Trophoblast cell (in vitro differentiated cells and primary cell): ENCODE data around the gene RAB11FIP5.

Experiments
- DNase-seq, 2 donors: peaks; one replicate each; pipeline ENCODE4 v3.0.0-alpha.2; 2016
- H2AFZ ChIP-seq: 2 replicates; pipeline ENCODE4 v1.6.1; 2013; ENCODE audit warnings: low read length, moderate library complexity, mild to moderate bottlenecking; ENCODE audit not compliant: insufficient read depth, poor library complexity
- H2AK5ac ChIP-seq: 2 replicates; pipeline ENCODE4 v1.6.1; 2013; ENCODE audit warnings: mild to moderate bottlenecking, low read length
- H2BK120ac ChIP-seq: 2 replicates; pipeline ENCODE4 v1.6.1; 2013; ENCODE audit warnings: low read length, mild to moderate bottlenecking, moderate library complexity; ENCODE audit not compliant: insufficient read depth, poor library complexity
- H2BK12ac ChIP-seq: 2 replicates; pipeline ENCODE4 v1.6.1; 2013; ENCODE audit warnings: mild to moderate bottlenecking, low read length, moderate library complexity
- H2BK5ac ChIP-seq: 2 replicates; pipeline ENCODE4 v1.6.1; 2013; ENCODE audit warnings: low read length, low read depth, moderate library complexity, mild to moderate bottlenecking; ENCODE audit not compliant: poor library complexity
- H3K14ac ChIP-seq: 2 replicates; pipeline ENCODE4 v1.6.1; 2013; ENCODE audit warnings: mild to moderate bottlenecking, low read length
- H3K18ac ChIP-seq: 2 replicates; pipeline ENCODE4 v1.6.1; 2013; ENCODE audit warnings: mild to moderate bottlenecking, low read length
- H3K23ac ChIP-seq: 2 replicates; pipeline ENCODE4 v1.6.1; 2013; ENCODE audit warnings: low read length
- H3K27ac ChIP-seq: 2 replicates; pipeline ENCODE4 v1.5.1; 2013; ENCODE audit warnings: low read depth, mild to moderate bottlenecking, inconsistent platforms, low read length, moderate library complexity
- H3K27me3 ChIP-seq: 2 replicates; pipeline ENCODE4 v1.6.1; 2013; ENCODE audit warnings: inconsistent platforms, mild to moderate bottlenecking, low read length, moderate library complexity; ENCODE audit not compliant: insufficient read depth
- H3K36me3 ChIP-seq, 2 experiments: 1 replicate in 1 of 2; 2 replicates in 1 of 2; pipeline ENCODE4 v1.6.1; 2013; ENCODE audit warnings: low read length in 2 of 2, mild to moderate bottlenecking in 2 of 2, moderate library complexity in 1 of 2; ENCODE audit not compliant: insufficient read depth in 2 of 2, control insufficient read depth in 1 of 2
- H3K4ac ChIP-seq: 2 replicates; pipeline ENCODE4 v1.6.1; 2013; ENCODE audit warnings: low read depth, mild to moderate bottlenecking, low read length, moderate library complexity
- H3K4me1 ChIP-seq, 2 experiments: 1 replicate in 1 of 2; 2 replicates in 1 of 2; pipeline ENCODE4 v1.6.1; 2013; ENCODE audit warnings: low read length in 2 of 2, mild to moderate bottlenecking in 2 of 2, moderate library complexity in 1 of 2; ENCODE audit not compliant: insufficient read depth in 2 of 2, control insufficient read depth in 1 of 2
- H3K4me2 ChIP-seq: 2 replicates; pipeline ENCODE4 v1.6.1; 2013; ENCODE audit warnings: inconsistent platforms, mild to moderate bottlenecking, low read length, moderate library complexity
- H3K4me3 ChIP-seq: 2 replicates; pipeline ENCODE4 v1.5.1; 2013; ENCODE audit warnings: mild to moderate bottlenecking, low read depth, low read length, inconsistent platforms
- H3K79me1 ChIP-seq: one replicate; pipeline ENCODE4 v1.6.1; 2013; ENCODE audit warnings: low read length
- H3K79me2 ChIP-seq: 2 replicates; pipeline ENCODE4 v1.6.1; 2013; ENCODE audit warnings: low read length, mild to moderate bottlenecking; ENCODE audit not compliant: control insufficient read depth, insufficient read depth, poor library complexity
- H3K9ac ChIP-seq: 2 replicates; pipeline ENCODE4 v1.6.1; 2013; ENCODE audit warnings: mild to moderate bottlenecking, low read length
- H3K9me3 ChIP-seq: 2 replicates; pipeline ENCODE4 v1.6.1; 2013; ENCODE audit warnings: low read depth, mild to moderate bottlenecking, control low read depth, inconsistent platforms, low read length; ENCODE audit not compliant: insufficient read depth
- H4K12ac ChIP-seq: 2 replicates; pipeline ENCODE4 v1.6.1; 2013; ENCODE audit warnings: low read depth, mild to moderate bottlenecking, low read length, moderate library complexity
- H4K8ac ChIP-seq: 2 replicates; pipeline ENCODE4 v1.6.1; 2013; ENCODE audit warnings: low read depth, mild to moderate bottlenecking, low read length, moderate library complexity
- H4K91ac ChIP-seq: one replicate; pipeline ENCODE4 v1.6.1; 2013; ENCODE audit warnings: low read depth, mild to moderate bottlenecking, low read length, moderate library complexity
- WGBS: extraction: QIAGEN DNeasy Blood & Tissue Kit; methylation state at CpG from one replicate; pipeline ENCODE4 v1.1.7; 2013; ENCODE audit warnings: missing lambda C conversion rate; ENCODE audit not compliant: insufficient read length, insufficient coverage; ENCODE audit errors: extremely low coverage; 5-methylcytosine and 5-hydroxymethylcytosine counted together

The RAB11FIP5 gene

DNA sequence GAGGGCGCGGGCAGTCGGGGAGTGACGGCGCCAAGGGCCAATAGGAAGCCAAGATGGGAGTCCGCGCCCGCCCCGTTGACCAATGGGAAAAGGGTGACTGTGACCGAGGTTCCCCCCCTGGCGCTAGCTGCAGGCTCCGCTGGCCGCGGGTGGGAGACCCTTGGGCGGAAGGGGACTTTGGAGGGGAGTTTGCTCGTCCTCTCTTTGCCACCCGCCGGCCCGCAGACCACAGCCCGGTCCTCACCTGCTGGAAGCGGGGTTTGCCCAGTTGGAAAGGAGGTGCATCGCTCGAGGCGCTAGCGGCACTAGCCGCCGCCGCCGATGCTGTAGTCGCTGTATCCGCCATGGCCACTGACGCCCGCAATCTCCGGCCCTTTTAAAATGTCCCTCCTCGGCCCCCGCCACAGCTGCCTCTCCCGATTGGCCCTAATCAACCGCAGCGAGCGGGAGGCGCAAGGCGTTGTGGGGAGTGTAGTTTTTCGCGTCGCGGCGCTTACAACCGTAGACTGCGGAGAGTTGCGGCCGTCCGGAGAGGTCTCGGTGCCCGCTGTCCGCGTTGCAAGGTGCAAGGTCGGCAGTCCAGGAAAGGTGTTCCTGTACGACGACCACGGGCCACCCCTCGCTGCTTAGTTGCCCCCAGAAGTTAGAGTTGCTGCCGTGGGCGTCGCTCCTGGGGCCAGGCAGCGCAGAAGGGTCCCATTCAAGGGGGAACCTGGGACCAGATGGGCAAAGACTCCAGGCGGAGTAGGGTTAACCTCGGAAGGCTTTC, 41.2 kb downstream of the RAB11FIP5 start, which contains the start of gene SFXN5:
SFXN5 (minus strand) TSS at position 353 of the 769 bp plus-strand sequence; CDS start at position 346, 7 bp downstream.
- peak; percentile 91 to 97 for DNase-seq
- Histone ChIP-seq H4K12ac (peak within 1 kb of the TSS; percentile 86), H3K9ac (peak within 1 kb of the TSS; percentile 61), H2BK5ac (peak within 1 kb of the TSS; percentile 86), H4K8ac (peak within 1 kb of the TSS; percentile 81), H2BK12ac (peak within 1 kb of the TSS; percentile 4), H3K14ac (peak within 1 kb of the TSS; percentile 75), H3K18ac (peak within 1 kb of the TSS; percentile 94), H3K4me1 (peaks cover 11% of the 10 kb centered on the region in 2 experiments), H3K4ac (peak within 1 kb of the TSS; percentile 71), H4K91ac (peak within 1 kb of the TSS; percentile 90), H3K79me2 (peaks cover 11% of the 10 kb centered on the region), H2BK120ac (peak within 1 kb of the TSS; percentile 79), H3K27ac (peak within 1 kb of the TSS; percentile 34), H3K27me3 (no peaks in the 10 kb centered on the region), H2AFZ (peak within 1 kb of the TSS; percentile 84), H3K79me1 (peaks cover 15% of the 10 kb centered on the region), H3K4me2 (peak within 1 kb of the TSS; percentile 94), H3K4me3 (peak within 1 kb of the TSS; percentile 80), H3K9me3 (no peaks in the 10 kb centered on the region), H3K23ac (no peak within 1 kb of the TSS), H2AK5ac (peak within 1 kb of the TSS; percentile 55), H3K36me3 (peaks cover 2% of the 10 kb centered on the region in 2 experiments)
- no CpG with 5 or more reads among the region's 67 CpGs for WGBS

GRCh38 chr2:73070643-73071359, 41.9 kb downstream of the RAB11FIP5 start:
- Histone ChIP-seq H2BK12ac (peak overlapping the region; percentile 4), H3K4me2 (peak overlapping the region; percentile 85), H3K4me3 (peak overlapping the region; percentile 80), H3K27ac (peak overlapping the region; percentile 34), H2AK5ac (peak overlapping the region; percentile 55), H4K12ac (peak overlapping the region; percentile 9), H2BK120ac (peak overlapping the region; percentile 60), H3K18ac (peak overlapping the region; percentile 24), H3K14ac (peak overlapping the region; percentile 63), H4K8ac (peak overlapping the region; percentile 80), H3K9ac (peak overlapping the region; percentile 61), H2AFZ (peak overlapping the region; percentile 75), H3K27me3 (no peaks in the 10 kb centered on the region), H3K4me1 (peaks cover 9 to 10% of the 10 kb centered on the region in 2 experiments), H3K4ac (peak overlapping the region; percentile 71), H4K91ac (peak overlapping the region; percentile 77), H3K36me3 (peaks cover 2% of the 10 kb centered on the region in 2 experiments), H3K23ac (no peak overlapping the region), H2BK5ac (peak overlapping the region; percentile 13), H3K9me3 (no peaks in the 10 kb centered on the region), H3K79me1 (peaks cover 15% of the 10 kb centered on the region), H3K79me2 (peaks cover 11% of the 10 kb centered on the region)
- no CpG with 5 or more reads among the region's 83 CpGs for WGBS
- DNase-seq = peak in 1 of 2 donors; percentile 48

GRCh38 chr2:73069855-73070642, 42.7 kb downstream of the RAB11FIP5 start:
- Histone ChIP-seq H4K12ac (peak overlapping the region; percentile 9), H2BK120ac (peak overlapping the region; percentile 60), H3K4me2 (peak overlapping the region; percentile 85), H2AK5ac (no peak overlapping the region), H3K79me1 (peaks cover 15% of the 10 kb centered on the region), H3K23ac (no peak overlapping the region), H3K4ac (peak overlapping the region; percentile 71), H2BK5ac (no peak overlapping the region), H3K79me2 (peaks cover 11% of the 10 kb centered on the region), H4K8ac (peak overlapping the region; percentile 80), H3K4me1 (peaks cover 9% of the 10 kb centered on the region in 2 experiments), H3K27me3 (no peaks in the 10 kb centered on the region), H3K4me3 (peak overlapping the region; percentile 80), H2BK12ac (no peak overlapping the region), H3K9ac (peak overlapping the region; percentile 24), H3K27ac (peak overlapping the region; percentile 34), H3K18ac (peak overlapping the region; percentile 24), H3K36me3 (no peaks in the 10 kb centered on the region), H2AFZ (no peak overlapping the region), H3K9me3 (no peaks in the 10 kb centered on the region), H3K14ac (no peak overlapping the region), H4K91ac (peak overlapping the region; percentile 77)
- WGBS = no CpG with 5 or more reads among the region's 29 CpGs
- peak in 1 of 2 donors; percentile 39 for DNase-seq
